ENCODE measurements around the gene GREB1. TPM values are rescaled to one million over a fixed set of nuclear protein-coding genes. Genes with fewer than 3 reads are reported as not detected.

Gene GREB1
- total RNA-seq, 1 donor from 2014 or later: 0.20 TPM

GRCh38 chr2:11610624-11611242 is 76.9 kb downstream of the GREB1 start:
- no peak for DNase-seq (ENCODE audit: low read depth in 2 of 2)

DNA sequence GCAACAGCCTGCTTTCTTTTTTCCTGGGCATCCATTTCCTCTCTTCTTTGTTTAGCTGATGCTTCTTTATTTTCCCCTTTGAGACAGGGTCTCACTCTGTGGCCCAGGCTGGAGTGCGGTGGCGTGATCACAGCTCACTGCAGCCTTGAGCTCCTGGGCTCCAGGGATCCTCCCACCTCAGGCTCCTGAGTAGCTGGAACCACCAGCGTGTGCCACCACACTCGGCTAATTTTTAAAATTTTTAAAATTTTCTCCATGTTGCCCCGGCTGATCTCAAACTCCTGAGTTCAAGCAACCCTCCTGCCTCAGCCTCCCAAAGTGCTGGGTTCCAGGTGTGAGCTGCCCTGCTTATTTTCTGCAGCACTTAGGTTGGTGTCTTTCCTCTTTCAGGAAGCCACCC is 77.4 kb downstream of the GREB1 start:
- DNase-seq (ENCODE audit: low read depth in 2 of 2): no peak

DNA sequence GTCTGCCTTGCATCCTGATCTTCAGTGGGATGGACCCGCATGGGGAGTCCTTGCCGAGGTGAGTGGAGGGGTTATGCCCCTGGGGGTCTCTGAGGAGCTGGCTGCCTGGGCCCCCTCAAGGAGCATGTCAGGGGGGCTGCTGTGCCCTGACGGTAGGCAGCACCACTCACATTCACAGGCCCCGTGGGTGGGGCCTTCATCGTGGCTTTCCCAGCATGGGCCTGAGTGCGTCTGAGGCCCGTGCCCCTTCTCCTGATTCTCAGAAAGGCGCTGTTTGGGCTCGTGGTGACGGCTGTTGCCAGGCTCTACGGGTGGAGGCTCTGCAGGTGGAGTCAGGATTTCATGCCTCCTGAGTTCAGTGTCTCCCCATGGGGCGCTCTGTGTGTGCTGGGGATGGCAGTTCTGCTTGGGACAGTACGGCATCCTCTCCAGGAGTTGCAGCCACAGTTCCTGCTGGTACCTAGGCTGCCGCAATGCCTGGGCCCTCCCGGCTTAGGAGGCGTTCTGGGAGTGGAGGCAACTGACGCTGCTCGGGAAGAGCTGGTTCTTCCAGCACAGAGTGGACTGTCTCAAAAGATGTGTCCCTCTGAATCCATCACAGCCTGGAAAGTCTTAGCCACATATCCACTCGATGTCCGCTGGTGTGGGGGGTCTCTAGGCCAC is 78.8 kb downstream of the GREB1 start:
- DNase-seq (ENCODE audit: low read depth in 2 of 2): no peak

DNA sequence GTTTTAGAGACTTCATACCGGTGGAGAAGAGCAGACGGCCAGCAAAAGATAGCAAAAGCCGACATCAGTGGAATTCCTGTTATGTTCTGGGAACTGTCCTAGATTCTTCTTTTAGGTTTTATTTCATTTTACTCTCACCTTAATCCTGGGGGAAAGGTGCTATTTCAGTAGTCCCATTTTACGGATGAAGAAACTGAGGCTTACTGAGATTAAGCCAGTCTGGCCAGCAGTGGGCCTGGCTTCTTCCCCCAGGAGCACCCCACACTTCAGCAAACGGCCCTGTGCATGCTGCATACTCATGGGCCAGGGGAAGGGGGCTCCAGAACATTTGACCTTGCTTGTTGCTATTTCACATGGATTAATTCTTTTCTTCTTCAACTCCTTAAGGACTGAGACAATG is 79.5 kb downstream of the GREB1 start:
- no peak for DNase-seq (ENCODE audit: low read depth in 2 of 2)

GRCh38 chr2:11615209-11615608 is 81.4 kb downstream of the GREB1 start:
- DNase-seq (ENCODE audit: low read depth in 2 of 2): no peak

- DNase-seq (ENCODE audit: low read depth in 2 of 2): no peak
Measured at GRCh38 chr2:11616097-11616687, 82.3 kb downstream of the GREB1 start.

GRCh38 chr2:11616851-11617415 is 83.1 kb downstream of the GREB1 start:
- DNase-seq (ENCODE audit: low read depth in 2 of 2): no peak

DNA sequence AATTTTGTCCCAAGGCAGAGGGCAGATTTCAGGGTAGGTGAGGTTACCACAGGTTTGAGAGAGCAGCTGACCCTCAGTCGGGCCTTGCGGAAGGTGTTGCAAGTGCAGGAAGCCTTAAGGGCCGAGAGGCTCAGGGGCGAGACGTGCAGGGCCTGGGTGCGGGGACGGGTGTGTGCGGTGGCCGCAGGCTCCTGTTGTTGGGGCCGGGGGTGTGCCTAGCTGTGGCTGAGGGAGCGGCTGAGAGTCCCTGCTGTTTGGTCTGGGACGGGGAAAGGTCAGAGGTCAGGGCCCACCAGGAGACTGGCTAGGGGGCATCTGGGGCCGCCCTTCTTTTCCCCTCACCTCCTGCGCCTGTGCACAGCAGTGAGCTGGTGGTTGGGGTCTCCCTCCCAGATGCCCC is 83.7 kb downstream of the GREB1 start:
- no peak for DNase-seq (ENCODE audit: low read depth in 2 of 2)

- DNase-seq (ENCODE audit: low read depth in 2 of 2): no peak
Measured at GRCh38 chr2:11617984-11618707, 84.3 kb downstream of the GREB1 start.

GRCh38 chr2:11618708-11619062 is 84.8 kb downstream of the GREB1 start:
- DNase-seq (ENCODE audit: low read depth in 2 of 2): no peak

DNA sequence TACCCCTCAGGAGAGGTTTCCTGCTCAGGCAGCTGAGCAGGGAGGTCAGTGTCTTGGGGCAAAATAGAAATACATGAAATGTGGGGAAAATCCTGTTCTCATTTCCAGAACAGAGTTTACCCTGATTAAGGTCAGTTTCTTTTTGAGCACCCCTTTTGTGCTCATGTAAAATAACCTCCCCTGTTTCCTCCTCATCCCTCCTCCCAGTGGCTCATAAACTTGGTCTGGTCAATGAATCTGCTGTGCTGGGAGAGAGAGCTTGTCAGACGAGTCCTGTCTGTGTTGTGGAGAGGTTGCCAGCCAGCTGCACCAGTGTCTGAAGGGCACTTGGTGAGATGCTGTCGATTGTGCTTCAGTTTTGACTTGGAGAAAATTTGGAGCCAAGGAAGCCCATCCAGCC is 87.6 kb downstream of the GREB1 start:
- DNase-seq (ENCODE audit: low read depth in 2 of 2): no peak

DNA sequence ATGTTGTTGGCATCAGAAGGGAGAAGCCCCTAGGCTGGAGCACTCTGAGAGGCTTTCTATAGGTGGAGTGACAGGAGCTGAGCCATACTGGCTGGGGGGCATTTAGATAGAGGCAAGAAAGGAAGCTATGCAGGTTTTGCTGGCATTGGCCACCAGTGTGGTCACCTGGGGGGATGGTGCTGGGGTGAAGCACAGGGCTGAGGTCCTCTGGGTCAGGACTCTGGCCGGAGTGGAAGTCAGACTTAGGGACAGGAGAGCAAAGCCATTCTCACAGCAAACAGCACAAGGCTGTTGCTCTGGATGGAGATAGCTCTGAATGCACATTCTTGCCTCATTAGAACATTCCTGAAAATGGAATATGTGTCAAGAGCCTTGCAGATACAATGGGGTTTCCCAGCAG is 88.8 kb downstream of the GREB1 start:
- DNase-seq (ENCODE audit: low read depth in 2 of 2): no peak

DNA sequence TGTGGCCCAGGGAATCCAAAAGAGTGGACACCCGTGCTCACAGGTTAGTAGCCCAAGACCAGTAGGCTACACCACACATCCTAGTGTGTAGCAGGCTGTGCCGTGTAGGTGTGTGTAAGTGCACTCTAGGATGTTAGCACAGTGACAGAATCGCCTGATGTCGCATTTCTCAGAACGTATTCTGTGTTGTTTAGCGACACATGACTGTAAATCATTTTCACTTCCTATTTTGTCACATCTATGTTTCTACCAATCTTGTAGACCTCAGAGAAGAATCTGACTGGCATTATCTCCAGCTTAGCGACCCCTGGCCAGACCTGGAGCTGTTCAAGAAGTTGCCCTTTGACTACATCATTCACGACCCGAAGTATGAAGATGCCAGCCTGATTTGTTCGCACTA is 91.0 kb downstream of the GREB1 start:
- DNase-seq (ENCODE audit: low read depth in 2 of 2): no peak

DNA sequence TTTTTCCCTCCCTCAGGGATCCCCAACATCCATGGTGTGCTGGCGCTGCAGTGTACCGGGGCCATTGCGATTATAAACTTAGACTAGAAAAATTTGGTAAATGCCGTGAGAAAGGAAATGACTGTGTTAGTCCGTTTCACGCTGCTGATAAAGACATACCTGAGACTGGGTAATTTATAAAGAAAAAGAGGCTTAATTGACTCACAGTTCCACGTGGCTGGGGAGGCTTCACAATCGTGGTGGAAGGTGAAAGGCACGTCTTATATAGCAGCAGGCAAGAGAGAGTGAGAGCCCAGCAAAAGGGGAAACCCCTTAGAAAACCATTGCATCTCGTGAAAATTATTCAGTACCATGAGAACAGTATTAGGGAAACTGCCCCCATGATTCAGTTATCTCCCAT is 91.8 kb downstream of the GREB1 start:
- no peak for DNase-seq (ENCODE audit: low read depth in 2 of 2)

DNA sequence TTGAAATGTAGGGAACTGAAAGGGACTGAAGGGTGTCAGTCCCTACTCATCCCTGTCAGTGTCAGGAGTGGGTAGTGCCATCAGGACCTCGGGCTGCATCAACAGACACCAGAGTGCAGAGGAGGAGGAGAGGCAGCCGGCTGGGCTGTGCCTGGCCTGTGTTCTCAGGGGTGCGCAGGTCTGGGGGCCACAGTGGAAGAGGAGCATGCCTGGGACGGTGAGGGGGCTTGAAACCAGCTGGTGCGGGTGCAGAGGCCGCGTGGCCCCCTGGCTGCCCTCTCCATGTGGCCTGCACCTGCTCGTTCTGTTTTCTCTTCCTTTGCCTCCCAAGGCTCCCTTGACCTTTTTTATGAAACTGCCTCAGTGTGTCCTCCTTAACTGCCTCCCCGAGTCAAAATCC is 94.8 kb downstream of the GREB1 start:
- no peak for DNase-seq (ENCODE audit: low read depth in 2 of 2)

DNA sequence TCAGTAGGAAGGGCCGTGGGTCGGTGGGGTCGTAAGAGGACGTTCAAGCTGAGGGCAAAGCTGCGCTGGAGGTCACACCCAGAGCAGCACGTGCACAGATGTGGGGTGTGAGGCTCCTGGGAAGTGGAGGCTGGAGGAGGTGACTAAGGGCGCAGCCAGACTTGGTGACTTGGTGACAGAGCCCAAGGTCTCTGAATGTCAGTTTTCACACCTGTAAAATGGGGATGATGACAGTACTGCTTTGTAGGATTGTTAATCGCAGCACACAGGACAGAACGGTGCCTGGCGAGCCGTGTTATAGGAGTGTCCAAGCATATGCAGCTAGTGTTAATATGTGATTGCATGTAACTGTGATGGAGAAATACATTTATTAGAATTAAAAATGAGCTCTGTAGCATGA is 95.4 kb downstream of the GREB1 start:
- no peak for DNase-seq (ENCODE audit: low read depth in 2 of 2)

DNA sequence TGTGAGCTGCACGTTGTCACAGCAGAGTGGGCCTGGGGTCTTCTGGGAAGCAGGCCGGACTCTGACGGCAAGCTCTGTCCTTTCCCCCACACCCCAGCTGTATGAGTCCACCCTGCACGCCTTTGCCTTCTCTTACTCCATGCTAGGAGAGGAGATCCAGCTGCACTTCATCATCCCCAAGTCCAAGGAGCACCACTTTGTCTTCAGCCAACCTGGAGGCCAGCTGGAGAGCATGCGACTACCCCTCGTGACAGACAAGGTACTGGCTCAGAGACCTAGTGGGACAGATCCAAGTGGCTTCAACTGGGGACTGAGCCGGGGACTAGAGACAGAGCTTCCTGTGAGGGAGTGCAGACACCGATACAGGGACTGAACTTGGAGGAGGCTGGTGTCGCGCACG is 96.0 kb downstream of the GREB1 start:
- no peak for DNase-seq (ENCODE audit: low read depth in 2 of 2)

GRCh38 chr2:11630855-11631254 is 97.0 kb downstream of the GREB1 start:
- no peak for DNase-seq (ENCODE audit: low read depth in 2 of 2)

GRCh38 chr2:11631462-11631861 is 97.6 kb downstream of the GREB1 start:
- DNase-seq (ENCODE audit: low read depth in 2 of 2): peak in 1 of 2 donors; percentile 14

GRCh38 chr2:11633923-11634478 is 100.2 kb downstream of the GREB1 start:
- no peak for DNase-seq (ENCODE audit: low read depth in 2 of 2)

DNA sequence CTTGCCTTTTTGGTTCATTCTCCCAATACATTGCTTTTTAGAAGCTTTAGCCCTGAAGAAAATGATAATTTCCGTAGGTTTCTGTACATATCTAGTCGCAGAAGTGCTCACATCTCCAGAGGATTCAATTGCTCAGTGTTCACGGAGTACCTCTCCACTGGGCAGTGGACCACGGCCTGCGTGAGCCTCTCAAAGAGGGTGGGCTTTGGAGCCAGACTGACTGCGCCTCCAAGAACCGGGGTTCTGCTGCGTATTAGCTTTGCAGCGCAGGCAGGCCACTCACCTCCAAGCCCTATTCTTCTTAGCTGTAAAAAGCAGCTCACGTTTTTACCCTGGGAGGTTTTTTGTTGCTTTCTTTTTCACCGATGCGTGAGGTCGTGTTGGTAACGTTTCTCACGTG is 100.7 kb downstream of the GREB1 start:
- no peak for DNase-seq (ENCODE audit: low read depth in 2 of 2)

DNA sequence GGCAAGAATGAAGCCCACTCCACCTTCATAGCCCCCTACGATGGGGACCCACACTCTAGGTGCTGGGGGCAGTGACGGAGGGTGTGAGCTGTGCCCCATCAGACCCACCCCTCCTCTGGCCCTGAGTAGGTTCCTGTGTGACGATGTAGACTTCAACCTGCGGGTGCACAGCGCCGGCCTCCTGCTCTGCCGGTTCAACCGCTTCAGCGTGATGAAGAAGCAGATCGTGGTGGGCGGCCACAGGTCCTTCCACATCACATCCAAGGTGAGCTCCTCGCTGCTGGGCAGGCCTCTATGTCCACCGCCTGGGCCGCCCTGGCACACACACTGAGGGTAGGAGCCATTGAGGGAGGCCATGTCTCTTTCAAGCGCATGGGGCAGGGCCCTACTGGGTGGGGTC is 101.3 kb downstream of the GREB1 start:
- no peak for DNase-seq (ENCODE audit: low read depth in 2 of 2)

Measured in lung microvascular endothelial cell (primary cell).